ENCODE measurements around the gene THEM5.
A peak's percentile ranks its signal among the peaks of the same experiment; 100 is the strongest.

Gene THEM5

DNA sequence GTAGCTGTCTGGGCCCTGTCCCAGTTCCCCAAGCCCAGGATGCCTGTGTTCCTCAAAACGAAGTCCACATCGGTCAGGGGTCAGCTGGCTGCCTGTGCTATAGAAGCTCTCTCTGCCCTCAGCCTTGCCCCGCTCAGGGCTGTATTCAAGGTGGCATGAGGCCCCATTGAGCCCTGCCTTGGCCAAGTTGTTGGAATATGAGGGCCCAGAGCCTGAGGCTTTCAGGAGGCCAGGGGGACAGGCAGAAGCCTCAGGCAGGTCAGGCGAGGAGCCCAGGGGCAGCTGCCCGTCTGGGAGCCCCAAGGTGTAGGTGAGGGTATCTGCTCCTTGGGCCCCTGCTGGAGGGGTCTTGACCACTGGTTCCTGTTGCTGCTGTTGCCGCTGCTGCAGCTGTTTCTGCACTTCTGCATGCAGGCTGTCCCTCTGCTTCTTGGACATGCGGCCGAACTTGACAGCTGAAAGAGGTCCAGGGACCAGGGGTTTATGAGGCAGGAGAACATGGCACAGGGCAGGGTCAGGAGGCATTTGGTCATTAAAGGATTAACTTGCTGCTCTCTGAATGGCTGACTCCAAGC is 38.5 kb downstream of the THEM5 start:
- H3K4me2 ChIP-seq (ENCODE audit: insufficient read depth, low read length): no peak overlapping the region
- peak overlapping the region; percentile 96; the same call in 1 of the 2 replicates for H3K27ac ChIP-seq (ENCODE audit: low read length)
- ATAC-seq (ENCODE audit: insufficient read depth, low read depth): no peak
- H3K4me1 ChIP-seq (ENCODE audit: insufficient read depth, low read length): peaks cover 47% of the 10 kb centered on the region
- H3K9ac ChIP-seq (ENCODE audit: low read depth, low read length): no peak overlapping the region
- H3K79me2 ChIP-seq (ENCODE audit: insufficient read depth, low read length): peaks cover 11% of the 10 kb centered on the region
- TF ChIP-seq EZH2 (IDR thresholded peaks at IDR 0.05; ENCODE audit: borderline replicate concordance, low read depth, low read length, severe bottlenecking): no peak
- H3K4me3 ChIP-seq (ENCODE audit: low read depth in 1 of 2, low read length in 2 of 2): no peak overlapping the region
- peaks cover 39% of the 10 kb centered on the region for H3K36me3 ChIP-seq (ENCODE audit: insufficient read depth, low read length)
- H3K9me3 ChIP-seq (ENCODE audit: insufficient read depth, low read length, severe bottlenecking): no peaks in the 10 kb centered on the region
- H3K27me3 ChIP-seq (ENCODE audit: insufficient read depth, low read length, poor library complexity): no peaks in the 10 kb centered on the region
- no peak for DNase-seq
- no peak overlapping the region for H2AFZ ChIP-seq (ENCODE audit: low read depth, low read length)
- no peaks in the 10 kb centered on the region for H4K20me1 ChIP-seq (ENCODE audit: insufficient read depth, low read length)

DNA sequence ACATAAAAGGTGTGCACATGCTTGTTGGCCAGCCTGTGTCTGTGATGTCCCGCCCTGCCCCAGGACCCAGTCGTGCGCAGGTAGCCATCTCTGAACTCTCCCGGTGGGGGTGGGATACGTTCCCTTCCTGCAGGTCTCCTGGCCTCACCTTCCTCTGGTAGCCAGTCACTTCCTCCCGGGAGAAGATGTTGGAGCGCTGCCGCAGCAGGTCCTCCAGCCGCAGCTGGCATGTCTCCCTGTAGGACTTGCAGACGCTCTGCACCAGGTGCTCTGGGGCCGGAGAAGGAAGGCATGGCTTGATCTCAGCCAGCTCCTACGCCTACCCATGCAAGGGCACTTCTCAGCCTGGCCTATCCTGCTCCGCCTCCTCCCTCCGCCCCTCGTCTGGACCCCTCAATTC is 39.1 kb downstream of the THEM5 start:
- Histone ChIP-seq H3K9me3 (ENCODE audit: insufficient read depth, low read length, severe bottlenecking) (no peaks in the 10 kb centered on the region), H2AFZ (ENCODE audit: low read depth, low read length) (no peak overlapping the region), H3K27me3 (ENCODE audit: insufficient read depth, low read length, poor library complexity) (no peaks in the 10 kb centered on the region), H3K36me3 (ENCODE audit: insufficient read depth, low read length) (peaks cover 39% of the 10 kb centered on the region), H3K79me2 (ENCODE audit: insufficient read depth, low read length) (peaks cover 8% of the 10 kb centered on the region), H3K9ac (ENCODE audit: low read depth, low read length) (no peak overlapping the region), H4K20me1 (ENCODE audit: insufficient read depth, low read length) (no peaks in the 10 kb centered on the region), H3K4me3 (ENCODE audit: low read depth in 1 of 2, low read length in 2 of 2) (no peak overlapping the region), H3K27ac (ENCODE audit: low read length) (no peak overlapping the region), H3K4me1 (ENCODE audit: insufficient read depth, low read length) (peaks cover 41% of the 10 kb centered on the region), H3K4me2 (ENCODE audit: insufficient read depth, low read length) (no peak overlapping the region)
- ATAC-seq (ENCODE audit: insufficient read depth, low read depth) (no peak), DNase-seq (no peak)
- no peak for TF ChIP-seq EZH2 (IDR thresholded peaks at IDR 0.05; ENCODE audit: borderline replicate concordance, low read depth, low read length, severe bottlenecking)
- TF ChIP-seq, protein P1, sequence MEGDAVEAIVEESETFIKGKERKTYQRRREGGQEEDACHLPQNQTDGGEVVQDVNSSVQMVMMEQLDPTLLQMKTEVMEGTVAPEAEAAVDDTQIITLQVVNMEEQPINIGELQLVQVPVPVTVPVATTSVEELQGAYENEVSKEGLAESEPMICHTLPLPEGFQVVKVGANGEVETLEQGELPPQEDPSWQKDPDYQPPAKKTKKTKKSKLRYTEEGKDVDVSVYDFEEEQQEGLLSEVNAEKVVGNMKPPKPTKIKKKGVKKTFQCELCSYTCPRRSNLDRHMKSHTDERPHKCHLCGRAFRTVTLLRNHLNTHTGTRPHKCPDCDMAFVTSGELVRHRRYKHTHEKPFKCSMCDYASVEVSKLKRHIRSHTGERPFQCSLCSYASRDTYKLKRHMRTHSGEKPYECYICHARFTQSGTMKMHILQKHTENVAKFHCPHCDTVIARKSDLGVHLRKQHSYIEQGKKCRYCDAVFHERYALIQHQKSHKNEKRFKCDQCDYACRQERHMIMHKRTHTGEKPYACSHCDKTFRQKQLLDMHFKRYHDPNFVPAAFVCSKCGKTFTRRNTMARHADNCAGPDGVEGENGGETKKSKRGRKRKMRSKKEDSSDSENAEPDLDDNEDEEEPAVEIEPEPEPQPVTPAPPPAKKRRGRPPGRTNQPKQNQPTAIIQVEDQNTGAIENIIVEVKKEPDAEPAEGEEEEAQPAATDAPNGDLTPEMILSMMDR (IDR thresholded peaks at IDR 0.05; ENCODE audit: borderline replicate concordance, extremely low read depth, low read length, poor library complexity, severe bottlenecking): no peak

DNA sequence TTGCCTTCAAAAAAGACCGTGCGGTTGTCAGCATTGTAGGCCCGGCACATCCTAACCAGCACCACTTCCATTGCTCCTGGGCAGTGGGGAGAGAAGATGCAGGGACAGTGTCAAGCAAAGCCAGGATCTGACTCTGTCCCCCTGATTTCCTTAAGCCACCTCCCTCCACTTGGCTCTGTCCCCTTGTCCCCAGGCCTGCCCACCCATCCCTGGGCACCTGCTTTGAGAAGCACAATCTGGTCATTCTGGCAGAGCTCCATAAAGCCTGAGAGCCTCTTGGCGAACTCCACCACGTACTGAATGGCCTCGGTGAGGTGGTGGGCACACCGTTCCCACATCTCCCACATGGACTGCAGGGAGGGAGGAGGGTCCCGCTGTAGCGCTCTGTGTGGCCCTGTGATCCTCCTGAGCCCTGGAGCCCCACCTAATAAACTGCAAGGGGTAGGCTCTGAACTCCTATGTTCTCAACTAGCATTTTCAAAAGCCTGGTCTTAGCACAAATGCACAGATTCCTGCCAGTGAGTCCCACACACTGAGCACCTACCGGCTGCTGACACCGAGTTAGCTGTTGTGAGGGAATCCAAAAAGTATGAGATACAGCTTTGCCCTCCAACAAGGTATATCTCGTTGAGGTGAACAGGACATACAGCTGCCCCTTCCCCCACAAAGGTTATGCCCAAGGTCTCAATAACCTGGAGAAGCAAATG is 40.1 kb downstream of the THEM5 start:
- no peak overlapping the region for H3K4me3 ChIP-seq (ENCODE audit: low read depth in 1 of 2, low read length in 2 of 2)
- peaks cover 31% of the 10 kb centered on the region for H3K4me1 ChIP-seq (ENCODE audit: insufficient read depth, low read length)
- H3K79me2 ChIP-seq (ENCODE audit: insufficient read depth, low read length): no peaks in the 10 kb centered on the region; the same call in 1 of the 2 replicates
- no peak overlapping the region for H2AFZ ChIP-seq (ENCODE audit: low read depth, low read length)
- no peak overlapping the region for H3K4me2 ChIP-seq (ENCODE audit: insufficient read depth, low read length)
- no peak overlapping the region for H3K9ac ChIP-seq (ENCODE audit: low read depth, low read length)
- H3K27ac ChIP-seq (ENCODE audit: low read length): 0 out of 2 replicates have a peak overlapping the region, but pooled peaks have one; percentile 4
- TF ChIP-seq, protein P1 (IDR thresholded peaks at IDR 0.05; ENCODE audit: borderline replicate concordance, extremely low read depth, low read length, poor library complexity, severe bottlenecking): no peak
- TF ChIP-seq EZH2 (IDR thresholded peaks at IDR 0.05; ENCODE audit: borderline replicate concordance, low read depth, low read length, severe bottlenecking): no peak
- DNase-seq: no peak
- no peaks in the 10 kb centered on the region for H3K9me3 ChIP-seq (ENCODE audit: insufficient read depth, low read length, severe bottlenecking)
- no peak for ATAC-seq (ENCODE audit: insufficient read depth, low read depth)
- H3K27me3 ChIP-seq (ENCODE audit: insufficient read depth, low read length, poor library complexity): no peaks in the 10 kb centered on the region
- no peaks in the 10 kb centered on the region for H4K20me1 ChIP-seq (ENCODE audit: insufficient read depth, low read length)
- H3K36me3 ChIP-seq (ENCODE audit: insufficient read depth, low read length): peaks cover 39% of the 10 kb centered on the region

DNA sequence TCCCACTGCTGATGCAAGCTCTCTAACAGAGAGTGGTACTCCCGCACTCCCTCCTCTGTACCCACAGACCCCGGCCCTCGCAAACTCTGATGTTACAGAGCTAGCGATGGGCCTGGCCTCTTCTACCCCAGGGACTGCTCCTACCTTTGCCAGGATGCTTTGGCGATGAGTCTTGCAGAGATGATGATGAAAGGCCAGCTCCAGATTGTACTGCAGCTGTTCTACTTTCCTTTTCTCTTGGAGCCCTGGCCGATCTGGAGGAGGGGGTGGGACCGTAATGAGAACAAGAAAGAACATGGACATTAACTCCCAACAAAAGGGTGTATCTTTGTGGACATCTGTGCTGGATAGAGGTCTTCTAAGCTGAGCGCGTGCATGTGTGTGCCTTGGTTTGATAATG is 42.3 kb downstream of the THEM5 start:
- Histone ChIP-seq H3K4me3 (ENCODE audit: low read depth in 1 of 2, low read length in 2 of 2) (no peak overlapping the region), H3K79me2 (ENCODE audit: insufficient read depth, low read length) (no peaks in the 10 kb centered on the region), H3K4me1 (ENCODE audit: insufficient read depth, low read length) (peaks cover 8% of the 10 kb centered on the region), H4K20me1 (ENCODE audit: insufficient read depth, low read length) (no peaks in the 10 kb centered on the region), H3K36me3 (ENCODE audit: insufficient read depth, low read length) (peaks cover 41% of the 10 kb centered on the region), H3K9me3 (ENCODE audit: insufficient read depth, low read length, severe bottlenecking) (no peaks in the 10 kb centered on the region), H2AFZ (ENCODE audit: low read depth, low read length) (no peak overlapping the region), H3K27me3 (ENCODE audit: insufficient read depth, low read length, poor library complexity) (no peaks in the 10 kb centered on the region), H3K9ac (ENCODE audit: low read depth, low read length) (no peak overlapping the region), H3K27ac (ENCODE audit: low read length) (no peak overlapping the region), H3K4me2 (ENCODE audit: insufficient read depth, low read length) (no peak overlapping the region)
- DNase-seq (no peak), ATAC-seq (ENCODE audit: insufficient read depth, low read depth) (no peak)
- no peak for TF ChIP-seq EZH2 (IDR thresholded peaks at IDR 0.05; ENCODE audit: borderline replicate concordance, low read depth, low read length, severe bottlenecking)
- TF ChIP-seq, protein P1 (IDR thresholded peaks at IDR 0.05; ENCODE audit: borderline replicate concordance, extremely low read depth, low read length, poor library complexity, severe bottlenecking): no peak
